ENCODE results near the gene CEACAM7. TPM values are rescaled to one million over a fixed set of nuclear protein-coding genes. Genes with fewer than 3 reads are reported as not detected.

The CEACAM7 gene
- total RNA-seq, 1 experiment from 2014 or later: not detected

DNA sequence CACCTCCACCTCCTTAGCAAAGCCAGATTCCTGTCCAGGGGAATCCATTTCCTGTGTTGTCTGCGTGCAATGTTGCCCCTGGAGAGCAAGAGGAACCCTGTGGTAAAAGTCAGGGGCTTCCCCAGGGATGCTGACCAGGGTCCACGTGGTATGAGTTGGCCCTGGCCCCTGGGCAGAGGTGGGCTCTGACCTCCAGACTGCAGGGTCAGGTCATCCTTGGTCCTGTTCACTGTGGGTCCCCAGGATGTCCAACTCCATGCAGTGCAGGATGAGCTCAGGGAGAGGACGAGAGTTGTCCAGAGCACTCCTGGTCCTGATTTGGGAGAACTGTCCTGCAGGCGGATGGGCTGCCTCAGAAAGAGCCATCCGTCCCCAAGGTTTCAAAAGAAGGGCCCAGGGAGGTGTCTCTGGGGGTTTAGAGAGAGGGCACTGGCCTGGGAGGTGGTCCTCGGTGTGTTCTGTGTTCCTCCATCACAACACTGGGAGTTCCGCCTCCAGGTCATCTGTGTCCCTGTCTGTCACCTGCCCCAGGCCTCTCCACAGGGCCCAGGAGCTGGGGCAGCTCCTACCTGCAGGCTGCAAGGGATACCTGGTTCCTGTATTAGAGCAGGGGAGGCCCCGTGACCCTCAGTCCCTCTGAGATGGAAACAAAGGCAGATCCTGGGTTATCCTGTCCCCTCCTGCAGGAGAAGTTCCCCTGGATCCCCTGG is 59.9 kb downstream of the CEACAM7 start:
- H3K9me3 ChIP-seq (ENCODE audit: control insufficient read depth in 1 of 2, insufficient read depth in 1 of 2, low read depth in 1 of 2, low read length in 2 of 2): peaks cover 0 to 12% of the 10 kb centered on the region in 2 experiments; a peak in 1 of 4 replicates
- H2AFZ ChIP-seq (ENCODE audit: low read depth, low read length, poor library complexity, severe bottlenecking): no peak overlapping the region
- no peak for DNase-seq (ENCODE audit: low read depth, low spot score)
- H3K27me3 ChIP-seq (ENCODE audit: insufficient read depth, low read length): peaks cover 62% of the 10 kb centered on the region
- ChIA-PET POLR2A (no interaction called here), CTCF (no interaction called here), RAD21 (ENCODE audit: low non-redundant PET in 1 of 2, low total read pairs in 2 of 2, uncharacterized antibody in 2 of 2, unreplicated experiment in 2 of 2) (no interaction called here)
- ATAC-seq: no peak
- TF ChIP-seq, protein P1, sequence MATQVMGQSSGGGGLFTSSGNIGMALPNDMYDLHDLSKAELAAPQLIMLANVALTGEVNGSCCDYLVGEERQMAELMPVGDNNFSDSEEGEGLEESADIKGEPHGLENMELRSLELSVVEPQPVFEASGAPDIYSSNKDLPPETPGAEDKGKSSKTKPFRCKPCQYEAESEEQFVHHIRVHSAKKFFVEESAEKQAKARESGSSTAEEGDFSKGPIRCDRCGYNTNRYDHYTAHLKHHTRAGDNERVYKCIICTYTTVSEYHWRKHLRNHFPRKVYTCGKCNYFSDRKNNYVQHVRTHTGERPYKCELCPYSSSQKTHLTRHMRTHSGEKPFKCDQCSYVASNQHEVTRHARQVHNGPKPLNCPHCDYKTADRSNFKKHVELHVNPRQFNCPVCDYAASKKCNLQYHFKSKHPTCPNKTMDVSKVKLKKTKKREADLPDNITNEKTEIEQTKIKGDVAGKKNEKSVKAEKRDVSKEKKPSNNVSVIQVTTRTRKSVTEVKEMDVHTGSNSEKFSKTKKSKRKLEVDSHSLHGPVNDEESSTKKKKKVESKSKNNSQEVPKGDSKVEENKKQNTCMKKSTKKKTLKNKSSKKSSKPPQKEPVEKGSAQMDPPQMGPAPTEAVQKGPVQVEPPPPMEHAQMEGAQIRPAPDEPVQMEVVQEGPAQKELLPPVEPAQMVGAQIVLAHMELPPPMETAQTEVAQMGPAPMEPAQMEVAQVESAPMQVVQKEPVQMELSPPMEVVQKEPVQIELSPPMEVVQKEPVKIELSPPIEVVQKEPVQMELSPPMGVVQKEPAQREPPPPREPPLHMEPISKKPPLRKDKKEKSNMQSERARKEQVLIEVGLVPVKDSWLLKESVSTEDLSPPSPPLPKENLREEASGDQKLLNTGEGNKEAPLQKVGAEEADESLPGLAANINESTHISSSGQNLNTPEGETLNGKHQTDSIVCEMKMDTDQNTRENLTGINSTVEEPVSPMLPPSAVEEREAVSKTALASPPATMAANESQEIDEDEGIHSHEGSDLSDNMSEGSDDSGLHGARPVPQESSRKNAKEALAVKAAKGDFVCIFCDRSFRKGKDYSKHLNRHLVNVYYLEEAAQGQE (IDR thresholded peaks at IDR 0.05; ENCODE audit: low read depth): no peak
- TF ChIP-seq SIN3A (IDR thresholded peaks at IDR 0.05; ENCODE audit: low read depth): no peak
- TF ChIP-seq SP1 (IDR thresholded peaks at IDR 0.05; ENCODE audit: low read depth): no peak
- no peak for TF ChIP-seq ELF1 (IDR thresholded peaks at IDR 0.05; ENCODE audit: borderline replicate concordance, low read depth)
- TF ChIP-seq EZH2 (IDR thresholded peaks at IDR 0.05): no peak
- TF ChIP-seq, protein P2, sequence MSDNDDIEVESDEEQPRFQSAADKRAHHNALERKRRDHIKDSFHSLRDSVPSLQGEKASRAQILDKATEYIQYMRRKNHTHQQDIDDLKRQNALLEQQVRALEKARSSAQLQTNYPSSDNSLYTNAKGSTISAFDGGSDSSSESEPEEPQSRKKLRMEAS (IDR thresholded peaks at IDR 0.05): no peak
- TF ChIP-seq, protein P3, sequence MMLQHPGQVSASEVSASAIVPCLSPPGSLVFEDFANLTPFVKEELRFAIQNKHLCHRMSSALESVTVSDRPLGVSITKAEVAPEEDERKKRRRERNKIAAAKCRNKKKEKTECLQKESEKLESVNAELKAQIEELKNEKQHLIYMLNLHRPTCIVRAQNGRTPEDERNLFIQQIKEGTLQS (IDR thresholded peaks at IDR 0.05): no peak
- TF ChIP-seq ZNF274 (IDR thresholded peaks at IDR 0.05; ENCODE audit: low read depth, low read length): no peak
- TF ChIP-seq EGR1 (IDR thresholded peaks at IDR 0.05; ENCODE audit: low read depth): no peak
- no peak for TF ChIP-seq ZFX (IDR thresholded peaks at IDR 0.05)
- TF ChIP-seq POLR2AphosphoS5 (IDR thresholded peaks at IDR 0.05; ENCODE audit: low read depth, low read length): no peak
- TF ChIP-seq, protein P4, sequence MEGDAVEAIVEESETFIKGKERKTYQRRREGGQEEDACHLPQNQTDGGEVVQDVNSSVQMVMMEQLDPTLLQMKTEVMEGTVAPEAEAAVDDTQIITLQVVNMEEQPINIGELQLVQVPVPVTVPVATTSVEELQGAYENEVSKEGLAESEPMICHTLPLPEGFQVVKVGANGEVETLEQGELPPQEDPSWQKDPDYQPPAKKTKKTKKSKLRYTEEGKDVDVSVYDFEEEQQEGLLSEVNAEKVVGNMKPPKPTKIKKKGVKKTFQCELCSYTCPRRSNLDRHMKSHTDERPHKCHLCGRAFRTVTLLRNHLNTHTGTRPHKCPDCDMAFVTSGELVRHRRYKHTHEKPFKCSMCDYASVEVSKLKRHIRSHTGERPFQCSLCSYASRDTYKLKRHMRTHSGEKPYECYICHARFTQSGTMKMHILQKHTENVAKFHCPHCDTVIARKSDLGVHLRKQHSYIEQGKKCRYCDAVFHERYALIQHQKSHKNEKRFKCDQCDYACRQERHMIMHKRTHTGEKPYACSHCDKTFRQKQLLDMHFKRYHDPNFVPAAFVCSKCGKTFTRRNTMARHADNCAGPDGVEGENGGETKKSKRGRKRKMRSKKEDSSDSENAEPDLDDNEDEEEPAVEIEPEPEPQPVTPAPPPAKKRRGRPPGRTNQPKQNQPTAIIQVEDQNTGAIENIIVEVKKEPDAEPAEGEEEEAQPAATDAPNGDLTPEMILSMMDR (IDR thresholded peaks at IDR 0.05 in 2 of 3, conservative IDR thresholded peaks at IDR 0.05 in 1 of 3; ENCODE audit: borderline replicate concordance in 1 of 3, insufficient read depth in 1 of 3, low read depth in 2 of 3, low read length in 2 of 3): no peak
- TF ChIP-seq CBX3 (IDR thresholded peaks at IDR 0.05; ENCODE audit: low read depth): no peak
- TF ChIP-seq CEBPB (IDR thresholded peaks at IDR 0.05; ENCODE audit: low read depth): no peak
- TF ChIP-seq YY1 (IDR thresholded peaks at IDR 0.05; ENCODE audit: extremely low read depth, insufficient replicate concordance, low read depth, low read length): no peak
- no peak for TF ChIP-seq JUND (IDR thresholded peaks at IDR 0.05)
- TF ChIP-seq TCF7L2 (IDR thresholded peaks at IDR 0.05; ENCODE audit: borderline replicate concordance, extremely low read depth, insufficient read depth, insufficient read length): no peak
- no peaks in the 10 kb centered on the region for H3K36me3 ChIP-seq (ENCODE audit: control insufficient read depth in 1 of 2, insufficient read depth in 2 of 2, low read length in 2 of 2)
- no TSS peak for BruUV-seq (replicated peaks)
- H3K27ac ChIP-seq (ENCODE audit: low read depth, low read length): no peak overlapping the region
- intact Hi-C loops (cut with micrococcal nuclease): no loop called here
- H3K4me1 ChIP-seq (ENCODE audit: control insufficient read depth in 1 of 2, insufficient read depth in 2 of 2, low read length in 2 of 2): no peaks in the 10 kb centered on the region
- H3K4me3 ChIP-seq (replicated peaks in 1 of 2; ENCODE audit: low read depth in 1 of 2, low read length in 2 of 2): no peak overlapping the region
- H3K4me2 ChIP-seq (ENCODE audit: low read length): no peak overlapping the region
- H3K79me2 ChIP-seq (ENCODE audit: insufficient read depth, low read length): no peaks in the 10 kb centered on the region
- H3K9me2 ChIP-seq (ENCODE audit: insufficient read depth): no peaks in the 10 kb centered on the region
- H3K9ac ChIP-seq (ENCODE audit: low read length): no peak overlapping the region
- H4K20me1 ChIP-seq (ENCODE audit: insufficient read depth): no peaks in the 10 kb centered on the region
